GM12873 (cell line): ENCODE measurements around the gene SAMD5.

Experiments
- CTCF ChIP-seq: IDR thresholded peaks from 2 replicates; pipeline ENCODE4 v1.5.1; 2012; ENCODE audit warnings: low read depth, mild to moderate bottlenecking, moderate library complexity, low read length, control low read depth; ENCODE audit not compliant: insufficient read depth; ENCODE audit errors: missing control alignments

The SAMD5 gene

GRCh38 chr6:147559006-147559405, 50.5 kb downstream of the SAMD5 start:
- no peak for TF ChIP-seq CTCF

GRCh38 chr6:147560670-147561069, 52.2 kb downstream of the SAMD5 start:
- no peak for TF ChIP-seq CTCF

GRCh38 chr6:147561726-147562125, 53.2 kb downstream of the SAMD5 start:
- no peak for TF ChIP-seq CTCF

- TF ChIP-seq CTCF: no peak
Observed at GRCh38 chr6:147563472-147563871, 55.0 kb downstream of the SAMD5 start.

- no peak for TF ChIP-seq CTCF
Observed at GRCh38 chr6:147564556-147564955, 56.1 kb downstream of the SAMD5 start.

GRCh38 chr6:147566244-147566898, 57.9 kb downstream of the SAMD5 start:
- TF ChIP-seq CTCF: no peak

GRCh38 chr6:147567141-147567805, 58.8 kb downstream of the SAMD5 start:
- TF ChIP-seq CTCF: no peak
